COLO668 (cell line): Measurements from ENCODE around the gene TLCD3B.
"Not testable (repeated sequence)": the region's sequence is repeated elsewhere in the genome, so short reads cannot be mapped to it uniquely, and the experiment has no call there.

Experiments used
- DNase-seq: peaks from one replicate; lab custom pipeline; 2025; ENCODE audit not compliant: unreplicated experiment; lab: John Stamatoyannopoulos, UW

TLCD3B gene

GRCh38 chr16:30027588-30028437 lies 3.3 kb downstream of the TLCD3B start:
- no peak for DNase-seq

- DNase-seq, result no peak
Measured at GRCh38 chr16:30026449-30026848, 4.6 kb downstream of the TLCD3B start.

GRCh38 chr16:30025574-30025973 lies 5.5 kb downstream of the TLCD3B start:
- no peak for DNase-seq

DNA sequence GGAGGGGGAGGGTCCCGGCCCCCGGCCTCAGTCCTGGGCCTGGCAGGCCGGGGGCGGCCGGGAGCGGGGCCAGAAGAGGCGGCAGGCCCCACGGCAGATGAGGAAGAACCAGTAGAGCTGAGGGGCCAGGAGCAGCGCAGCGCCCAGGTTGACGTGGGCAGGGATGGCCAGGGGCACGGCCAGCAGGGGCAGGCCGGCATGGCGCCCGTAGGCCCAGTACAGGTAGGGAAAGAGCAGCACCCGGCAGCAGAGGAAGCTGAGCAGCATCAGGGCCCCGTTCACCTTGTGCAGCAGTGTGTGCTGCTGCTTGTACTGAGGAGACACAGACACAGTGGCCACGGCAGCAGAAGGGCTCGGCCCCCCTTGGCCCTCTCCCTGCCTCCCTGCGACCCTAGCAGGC lies 5.9 kb downstream of the TLCD3B start:
- no peak for DNase-seq

- no peak for DNase-seq
Measured at GRCh38 chr16:30024451-30024850, 6.6 kb downstream of the TLCD3B start.

GRCh38 chr16:30023586-30023985 lies 7.5 kb downstream of the TLCD3B start:
- DNase-seq, result no peak

DNA sequence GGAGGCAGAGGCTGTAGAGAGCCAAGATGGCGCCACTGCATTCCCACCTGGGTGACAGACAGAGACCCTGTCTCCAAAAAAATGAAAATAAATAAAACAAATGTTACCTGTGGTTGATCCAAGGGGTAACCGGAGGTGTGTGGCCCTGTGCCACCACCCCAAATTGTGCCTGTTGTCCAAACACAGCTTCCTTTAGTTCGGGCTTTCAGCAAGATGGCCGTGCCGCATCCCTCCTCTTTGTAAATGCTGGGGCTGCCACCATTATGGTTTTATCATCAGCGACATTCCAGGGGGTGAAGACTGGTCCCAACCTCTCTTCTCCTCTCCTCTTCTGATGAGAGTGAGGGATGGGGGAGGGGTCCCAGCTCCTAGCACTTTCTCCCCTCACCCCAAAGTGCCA lies 8.2 kb downstream of the TLCD3B start, which contains the start of gene C16orf92:
Gene C16orf92 (plus strand): TSS at position 312 of the 400 bp plus-strand sequence. CDS start 143 bp downstream, outside the sequence.
- DNase-seq, result no peak

DNA sequence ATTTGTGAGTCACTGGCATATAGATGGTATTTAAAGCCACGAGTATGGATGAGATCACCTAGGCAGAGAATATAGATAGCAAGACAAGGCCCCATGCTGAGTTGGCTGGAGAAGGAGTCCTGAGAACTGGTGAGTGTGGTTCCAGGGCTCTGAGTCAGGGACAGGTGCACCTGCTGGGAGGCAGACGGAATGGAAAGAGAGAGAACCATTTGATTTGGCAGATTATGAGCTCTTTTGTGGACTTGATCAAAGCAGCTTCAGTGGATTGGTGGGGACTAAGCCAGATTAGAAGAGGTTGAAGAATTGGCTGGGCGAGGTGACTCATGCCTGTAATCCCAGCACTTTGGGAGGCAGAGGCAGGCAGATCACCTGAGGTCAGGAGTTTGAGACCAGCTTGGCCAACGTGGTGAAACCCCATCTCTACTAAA lies 12.3 kb downstream of the TLCD3B start:
- peak; percentile 39 for DNase-seq

GRCh38 chr16:30017937-30018336 lies 13.1 kb downstream of the TLCD3B start:
- not testable (repeated sequence) for DNase-seq

DNA sequence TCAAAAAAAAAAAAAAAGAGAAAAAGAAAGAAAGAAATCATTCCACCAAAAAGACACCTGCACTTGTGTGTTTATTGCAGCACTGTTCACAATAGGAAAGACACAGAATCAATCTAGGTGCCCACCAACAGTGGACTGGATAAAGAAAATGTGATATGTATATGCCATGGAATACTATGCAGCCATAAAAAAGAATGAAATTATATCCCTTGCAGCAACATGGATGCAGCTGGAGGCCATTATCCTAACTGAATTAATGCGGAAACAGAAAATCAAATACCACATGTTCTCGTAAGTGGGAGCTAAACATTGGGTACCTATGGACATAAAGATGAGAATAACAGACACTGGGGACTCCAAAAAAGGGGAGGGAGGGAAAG lies 13.8 kb downstream of the TLCD3B start:
- DNase-seq, result no peak

DNA sequence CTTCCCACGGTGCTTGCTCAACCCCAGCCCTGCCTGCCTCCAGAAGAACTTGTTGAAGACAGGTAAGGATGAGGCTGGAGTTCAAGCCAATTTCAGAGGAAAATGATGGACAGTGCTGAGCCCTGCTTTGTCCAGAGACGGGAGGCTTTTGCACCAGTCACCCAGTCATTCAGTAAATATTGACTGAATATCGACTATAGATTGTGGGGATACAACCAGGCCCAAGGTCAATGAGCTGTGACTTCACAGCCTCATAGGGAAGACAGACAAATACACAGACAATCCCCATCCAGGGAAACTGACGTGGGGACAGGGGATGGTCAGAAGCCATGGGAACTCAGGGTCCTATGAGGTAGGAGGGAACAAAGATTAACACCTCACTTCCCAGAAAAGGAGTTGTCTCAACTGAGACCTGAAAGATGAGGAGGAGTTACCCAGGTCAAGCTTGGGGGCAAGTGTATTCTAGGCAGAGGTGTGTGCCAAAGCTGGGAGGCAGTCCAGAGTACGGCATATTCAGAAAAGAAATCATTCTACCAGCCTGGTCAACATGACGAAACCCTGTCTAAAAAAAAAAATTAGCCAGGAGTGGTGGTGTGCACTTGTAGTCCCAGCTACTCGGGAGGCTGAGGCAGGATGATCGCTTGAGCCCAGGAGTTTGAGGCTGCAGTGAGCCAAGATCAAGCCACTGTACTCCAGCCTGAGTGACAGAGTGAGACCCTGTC lies 14.4 kb downstream of the TLCD3B start:
- no peak for DNase-seq

- DNase-seq, result not testable (repeated sequence)
Measured at GRCh38 chr16:30015450-30015849, 15.6 kb downstream of the TLCD3B start.

- not testable (repeated sequence) for DNase-seq
Measured at GRCh38 chr16:30012598-30012997, 18.5 kb downstream of the TLCD3B start.

- DNase-seq, result no peak
Measured at GRCh38 chr16:30011714-30012504, 19.2 kb downstream of the TLCD3B start.

- peak; percentile 68 for DNase-seq
Measured at GRCh38 chr16:30010844-30011713, 20.0 kb downstream of the TLCD3B start, which contains the start of gene DOC2A. Gene DOC2A, minus strand, starts transcription at chr16:30011027. Its CDS starts 805 bp downstream, at chr16:30010222.

GRCh38 chr16:30009990-30010843 lies 20.9 kb downstream of the TLCD3B start:
- DNase-seq, result peak; percentile 23

GRCh38 chr16:30009085-30009862 lies 21.8 kb downstream of the TLCD3B start:
- DNase-seq, result peak; percentile 61

DNA sequence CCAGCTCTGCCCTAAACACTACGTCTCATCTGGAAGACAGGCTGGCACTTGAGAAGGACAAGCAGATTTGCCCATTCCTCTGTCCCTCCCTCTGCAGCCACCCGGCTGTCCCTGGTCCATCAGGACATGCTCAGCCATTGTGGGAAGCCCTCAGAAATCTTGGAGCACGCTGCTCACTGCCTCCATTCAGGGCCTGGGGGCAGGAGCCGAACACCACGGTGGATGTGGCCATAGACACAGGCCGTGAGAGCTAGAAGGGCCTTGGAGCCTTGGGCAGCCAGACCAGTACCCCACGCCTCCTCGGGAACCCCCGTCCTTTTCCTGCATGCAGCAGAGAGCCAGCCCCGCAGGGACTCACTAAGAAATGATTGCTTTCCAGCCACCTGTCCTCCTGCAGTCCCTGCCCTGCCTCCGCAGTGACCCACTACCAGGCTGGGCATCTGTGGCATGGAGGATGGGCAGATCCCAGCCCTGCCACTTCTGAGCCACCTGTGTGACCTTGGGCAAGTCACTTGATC lies 23.6 kb downstream of the TLCD3B start:
- DNase-seq, result no peak
